Activated CD4-positive, alpha-beta T cell treated with anti-CD3 and anti-CD28 coated beads, Interleukin-2, amount 50 U/mL, for 4 hours (primary cell): Measurements from ENCODE around the gene TMEM140.
"Not testable (repeated sequence)": the region's sequence is repeated elsewhere in the genome, so short reads cannot be mapped to it uniquely, and the experiment has no call there.

Source experiments
- DNase-seq, 2 experiments: peaks; one replicate each; pipeline ENCODE4 v3.0.0-alpha.2; 2020

The TMEM140 gene

GRCh38 chr7:135147899-135148721 is at the start of gene TMEM140:
Gene TMEM140 (plus strand): TSS chr7:135148072. CDS start chr7:135164442, 16,370 bp downstream.
- DNase-seq, result peak; percentile 47 to 50

DNA sequence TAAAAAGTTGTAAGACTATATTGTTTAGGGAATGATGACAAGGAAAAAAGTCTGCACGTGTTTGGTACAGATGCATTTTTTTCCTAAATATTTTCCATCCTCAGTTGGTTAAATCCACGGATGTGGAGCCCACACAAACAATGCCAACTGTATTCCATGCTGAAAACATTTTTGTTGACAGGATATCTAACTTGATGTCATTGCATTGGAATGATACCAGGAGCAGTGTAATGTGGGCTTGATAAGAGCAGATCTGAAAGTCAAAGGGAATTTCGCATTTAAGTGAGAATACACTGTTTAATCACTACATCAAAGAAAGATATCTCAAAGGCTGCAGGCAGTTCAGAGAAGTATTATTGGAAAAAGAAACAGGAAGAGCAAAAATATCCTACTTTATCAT is 49.5 kb upstream of the TMEM140 start:
- no peak for DNase-seq

DNA sequence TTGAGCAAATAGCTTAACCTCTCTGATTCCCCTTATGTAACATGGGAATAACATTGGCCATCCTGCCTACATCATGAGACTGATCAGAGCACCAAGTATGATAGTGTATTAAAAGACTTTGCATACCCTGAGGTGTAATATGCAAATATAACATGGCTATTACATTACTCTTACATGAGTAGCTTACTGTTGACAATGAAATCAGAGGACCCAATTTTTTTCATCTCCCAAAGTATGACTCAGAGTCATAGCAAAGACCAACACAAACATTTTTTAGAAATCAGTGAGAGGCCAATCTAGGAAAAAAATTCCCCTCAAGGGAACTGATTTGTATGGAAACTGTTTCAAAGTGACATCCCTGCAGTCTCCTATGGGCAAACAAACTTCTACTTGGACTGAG is 47.0 kb upstream of the TMEM140 start:
- no peak for DNase-seq

DNA sequence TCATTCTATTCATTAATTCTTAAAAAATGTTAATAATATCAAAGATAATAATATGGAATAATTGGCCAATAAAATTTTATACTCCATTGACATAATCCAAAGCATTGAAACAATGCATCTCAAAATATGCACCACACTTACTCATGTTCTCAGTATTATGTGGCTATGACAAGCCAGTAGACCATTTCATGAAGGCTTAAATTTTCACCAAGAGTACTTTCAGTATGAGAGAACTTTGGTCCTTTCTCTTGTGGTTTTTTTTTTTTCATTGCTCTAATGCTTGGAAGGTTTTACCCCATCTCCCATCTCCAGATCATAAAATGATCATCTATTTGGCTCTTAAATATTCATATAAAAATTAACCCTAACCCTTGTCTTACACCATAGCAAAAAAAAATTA is 45.5 kb upstream of the TMEM140 start:
- no peak for DNase-seq

GRCh38 chr7:135109562-135109961 is 38.3 kb upstream of the TMEM140 start:
- DNase-seq, result no peak

- DNase-seq, result no peak
These were observed 37.9 kb upstream of the TMEM140 start for GRCh38 chr7:135109976-135110375.

DNA sequence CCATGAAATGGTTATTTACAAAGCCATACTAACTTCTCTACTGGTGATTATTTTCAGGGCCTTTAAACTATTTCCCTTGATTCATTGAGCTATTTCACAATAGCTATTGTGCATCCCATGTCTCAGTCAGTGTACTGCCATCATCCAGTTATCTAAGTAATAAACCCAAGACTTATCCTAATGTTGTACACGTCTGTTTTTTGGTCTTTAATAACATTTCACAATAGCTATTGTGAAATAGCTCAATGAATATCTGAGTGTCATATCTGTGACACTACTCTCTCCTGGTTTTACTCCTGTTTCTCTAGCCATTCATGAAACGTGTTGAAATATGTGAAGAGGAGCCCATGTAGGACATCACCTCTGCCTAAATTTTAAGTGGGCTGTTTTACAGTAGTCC is 36.5 kb upstream of the TMEM140 start:
- DNase-seq, result no peak

DNA sequence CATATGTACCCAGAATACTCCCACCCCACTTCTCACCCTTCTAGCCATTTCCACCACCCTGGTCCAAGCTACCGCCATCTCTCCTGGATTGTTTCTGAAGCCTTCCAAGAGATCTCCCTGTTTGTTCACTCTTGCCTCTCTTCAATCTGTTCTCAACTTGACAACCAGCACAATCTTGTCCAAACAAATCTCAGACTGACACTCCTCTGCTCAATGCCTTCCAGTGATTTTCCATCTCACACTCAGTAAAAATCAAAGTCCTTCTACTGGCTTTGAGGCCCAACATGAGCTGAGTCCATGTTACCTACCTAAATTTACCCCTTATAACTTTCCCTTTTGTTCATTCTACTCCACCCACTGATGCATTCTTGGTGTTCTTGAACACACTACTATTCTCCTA is 33.2 kb upstream of the TMEM140 start:
- DNase-seq, result no peak

DNA sequence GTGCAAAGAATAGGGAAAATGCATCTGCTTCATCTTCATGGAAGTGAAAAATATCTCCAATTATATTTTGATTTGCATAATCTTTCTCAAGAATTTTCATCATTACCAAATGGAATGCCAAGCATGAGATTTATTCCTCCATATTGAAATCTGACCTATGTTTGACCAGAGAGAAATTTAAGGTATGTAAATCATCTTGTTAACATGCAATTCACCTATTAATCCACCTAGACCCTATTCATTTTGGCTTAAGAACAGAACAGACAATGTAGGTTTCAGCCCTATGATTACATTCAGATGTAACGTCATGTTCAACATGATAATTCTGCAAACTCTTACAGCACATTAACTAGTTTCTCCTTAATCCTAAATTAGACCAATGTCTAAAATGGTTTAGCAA is 30.8 kb upstream of the TMEM140 start:
- DNase-seq, result no peak

- no peak for DNase-seq
These were observed 26.0 kb upstream of the TMEM140 start for GRCh38 chr7:135121868-135122267.

DNA sequence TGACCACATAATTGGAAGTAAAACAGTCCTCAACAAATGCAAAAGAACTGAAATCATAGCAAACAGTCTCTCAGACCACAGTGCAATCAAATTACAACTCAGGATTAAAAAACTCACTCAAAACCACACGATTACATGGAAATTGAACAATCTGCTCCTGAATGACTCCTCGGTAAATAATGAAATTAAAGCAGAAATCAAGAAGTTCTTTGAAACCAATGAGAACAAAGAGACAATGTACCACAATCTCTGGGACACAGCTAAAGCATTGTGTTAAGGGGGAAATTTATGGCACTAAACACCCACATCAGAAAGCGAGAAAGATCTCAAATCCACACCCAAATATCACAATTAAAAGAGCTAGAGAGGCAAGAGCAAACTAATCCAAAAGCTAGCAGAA is 23.2 kb upstream of the TMEM140 start:
- DNase-seq, result not testable (repeated sequence)

- no peak for DNase-seq
These were observed 18.9 kb upstream of the TMEM140 start for GRCh38 chr7:135128931-135129330.

- DNase-seq, result no peak
These were observed 18.3 kb upstream of the TMEM140 start for GRCh38 chr7:135129579-135129978.

- no peak for DNase-seq
These were observed 3.8 kb upstream of the TMEM140 start for GRCh38 chr7:135143885-135144668.

DNA sequence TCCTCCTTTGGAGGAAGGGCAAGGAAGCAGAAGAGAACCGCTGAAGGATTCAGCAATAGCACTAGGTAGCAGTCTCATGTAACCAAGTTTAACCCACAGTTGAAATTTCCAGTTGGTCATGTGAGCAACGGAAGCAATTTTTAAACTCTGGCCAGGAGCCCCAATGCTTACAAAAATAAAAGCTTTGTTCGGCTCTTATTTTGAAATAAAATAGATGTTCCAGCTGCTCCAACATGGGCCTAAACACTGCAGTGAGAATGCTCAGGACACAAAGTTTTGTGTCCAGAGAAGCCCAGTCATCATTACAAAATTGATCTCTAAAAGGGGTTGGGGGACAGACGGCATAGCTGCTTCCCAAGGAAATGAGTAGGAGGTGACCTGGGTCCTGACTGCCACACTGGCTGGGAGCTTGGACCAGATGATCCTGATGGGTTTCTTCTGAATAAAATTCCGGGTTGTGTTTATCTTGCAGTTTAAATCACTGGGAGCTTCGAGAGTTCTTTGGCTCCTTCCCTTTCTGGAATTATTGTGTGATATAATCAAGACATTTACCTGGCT is 452 bp upstream of the TMEM140 start:
- no peak for DNase-seq

- no peak for DNase-seq
These were observed 2.4 kb downstream of the TMEM140 start for GRCh38 chr7:135150072-135150782.

DNA sequence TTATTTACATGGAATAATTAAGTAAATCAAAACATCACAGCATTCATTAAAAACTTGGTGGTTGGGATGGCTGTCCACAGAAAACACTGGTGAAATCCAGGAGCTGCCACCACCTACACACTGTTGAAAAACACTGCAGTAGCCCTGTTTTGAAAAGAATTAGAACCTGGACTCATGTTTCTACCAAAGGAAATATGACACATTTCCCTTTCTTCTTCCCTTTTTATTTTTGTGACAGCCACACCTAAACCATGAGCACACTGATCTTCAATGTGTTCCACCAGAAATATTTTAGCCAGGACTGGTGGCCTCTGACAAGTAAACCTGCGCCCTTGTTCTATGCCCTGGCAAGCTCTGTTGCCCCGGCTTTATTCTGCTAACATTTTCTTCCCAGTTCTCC is 3.3 kb downstream of the TMEM140 start:
- no peak for DNase-seq

- DNase-seq, result no peak
These were observed 3.7 kb downstream of the TMEM140 start for GRCh38 chr7:135151533-135151932.

GRCh38 chr7:135152442-135152841 is 4.6 kb downstream of the TMEM140 start:
- no peak for DNase-seq

GRCh38 chr7:135154734-135155133 is 6.9 kb downstream of the TMEM140 start:
- no peak for DNase-seq

DNA sequence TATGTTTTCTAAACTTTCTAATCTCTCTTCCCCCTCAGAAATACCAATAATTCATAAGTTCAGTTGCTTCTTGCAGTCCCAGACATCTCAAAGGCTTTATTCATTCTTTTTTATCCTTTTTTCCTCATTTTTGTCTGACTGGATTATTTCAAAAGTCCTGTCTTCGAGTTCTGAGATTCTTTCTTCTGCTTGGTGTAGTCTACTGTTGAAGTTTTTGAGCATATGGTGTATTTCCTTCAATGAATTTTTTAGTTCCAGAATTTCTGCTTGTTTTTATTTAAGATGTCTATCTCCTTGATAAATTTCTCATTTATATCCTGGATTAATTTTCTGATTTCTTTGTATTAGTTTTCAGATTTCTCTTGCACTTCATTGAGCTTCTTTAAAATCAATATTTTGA is 8.4 kb downstream of the TMEM140 start:
- no peak for DNase-seq

GRCh38 chr7:135158141-135158655 is 10.3 kb downstream of the TMEM140 start:
- no peak for DNase-seq

DNA sequence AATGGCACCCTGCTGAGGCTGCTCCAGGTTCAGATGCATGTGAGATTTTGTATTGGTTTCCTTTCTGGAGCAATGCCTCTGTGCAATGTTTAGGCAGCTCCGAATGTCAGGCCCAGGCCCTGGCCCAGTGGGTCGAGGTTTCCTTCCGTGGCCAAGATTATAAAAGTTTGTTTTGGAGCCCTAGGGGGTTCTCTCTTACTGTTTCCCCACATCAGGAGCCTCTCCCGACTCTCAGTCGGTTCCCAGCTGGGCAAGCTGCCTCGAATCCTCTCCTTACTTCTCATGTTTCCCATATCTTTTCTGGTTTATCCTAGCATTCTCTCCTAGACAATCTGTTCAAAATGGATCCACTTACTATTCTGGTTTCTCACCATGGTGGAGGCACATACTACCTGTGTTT is 11.0 kb downstream of the TMEM140 start:
- no peak for DNase-seq
